Peyer's patch (tissue), 4 donors: ENCODE results near the gene PIGQ.

Source experiments
- POLR2A ChIP-seq, 2 donors: fragments of 450-650 bp; IDR thresholded peaks; one replicate each; pipeline ENCODE4 v1.5.1; 2017; ENCODE audit warnings: antibody characterized with exemption in 2 of 2, mild to moderate bottlenecking in 2 of 2, moderate library complexity in 2 of 2
- TF ChIP-seq, protein P1 (sequence below), 6 experiments: fragments of 450-650 bp in 4 of 6; fragments of 200-600 bp in 2 of 6; sonication (generic) in 1 of 6; IDR thresholded peaks; one replicate each; pipeline ENCODE4 v1.5.1; 2017 to 2019; ENCODE audit warnings: antibody characterized with exemption in 6 of 6, mild to moderate bottlenecking in 3 of 6, moderate library complexity in 1 of 6

- TF ChIP-seq, protein P1, sequence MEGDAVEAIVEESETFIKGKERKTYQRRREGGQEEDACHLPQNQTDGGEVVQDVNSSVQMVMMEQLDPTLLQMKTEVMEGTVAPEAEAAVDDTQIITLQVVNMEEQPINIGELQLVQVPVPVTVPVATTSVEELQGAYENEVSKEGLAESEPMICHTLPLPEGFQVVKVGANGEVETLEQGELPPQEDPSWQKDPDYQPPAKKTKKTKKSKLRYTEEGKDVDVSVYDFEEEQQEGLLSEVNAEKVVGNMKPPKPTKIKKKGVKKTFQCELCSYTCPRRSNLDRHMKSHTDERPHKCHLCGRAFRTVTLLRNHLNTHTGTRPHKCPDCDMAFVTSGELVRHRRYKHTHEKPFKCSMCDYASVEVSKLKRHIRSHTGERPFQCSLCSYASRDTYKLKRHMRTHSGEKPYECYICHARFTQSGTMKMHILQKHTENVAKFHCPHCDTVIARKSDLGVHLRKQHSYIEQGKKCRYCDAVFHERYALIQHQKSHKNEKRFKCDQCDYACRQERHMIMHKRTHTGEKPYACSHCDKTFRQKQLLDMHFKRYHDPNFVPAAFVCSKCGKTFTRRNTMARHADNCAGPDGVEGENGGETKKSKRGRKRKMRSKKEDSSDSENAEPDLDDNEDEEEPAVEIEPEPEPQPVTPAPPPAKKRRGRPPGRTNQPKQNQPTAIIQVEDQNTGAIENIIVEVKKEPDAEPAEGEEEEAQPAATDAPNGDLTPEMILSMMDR (IDR thresholded peaks at IDR 0.05), result peak in 4 of 6 experiments; percentile 19 to 65 (median 62)
- TF ChIP-seq POLR2A (IDR thresholded peaks at IDR 0.05), result no peak
These were observed 48.2 kb upstream of the PIGQ start for GRCh38 chr16:521381-522210.
